ENCODE results near the gene SNX8.
A peak's percentile ranks its signal among the peaks of the same experiment; 100 is the strongest.
"Not testable (repeated sequence)": the region's sequence is repeated elsewhere in the genome, so short reads cannot be mapped to it uniquely, and the experiment has no call there.

SNX8 gene

GRCh38 chr7:2314209-2314955 is at the start of gene SNX8:
TSS of gene SNX8 (minus strand) at chr7:2314441. CDS start at chr7:2314421, 20 bp downstream.
- peak; percentile 96 to 97 for DNase-seq (ENCODE audit: low read depth in 2 of 2, low spot score in 1 of 2)

GRCh38 chr7:2362385-2363088 is 48.3 kb upstream of the SNX8 start:
- DNase-seq (ENCODE audit: low read depth in 2 of 2, low spot score in 1 of 2): no peak

GRCh38 chr7:2360796-2361195 is 46.6 kb upstream of the SNX8 start:
- no peak for DNase-seq (ENCODE audit: low read depth in 2 of 2, low spot score in 1 of 2)

GRCh38 chr7:2359610-2360009 is 45.4 kb upstream of the SNX8 start:
- DNase-seq (ENCODE audit: low read depth in 2 of 2, low spot score in 1 of 2): no peak

GRCh38 chr7:2358968-2359527 is 44.8 kb upstream of the SNX8 start:
- no peak for DNase-seq (ENCODE audit: low read depth in 2 of 2, low spot score in 1 of 2)

- no peak for DNase-seq (ENCODE audit: low read depth in 2 of 2, low spot score in 1 of 2)
These were observed 43.3 kb upstream of the SNX8 start for GRCh38 chr7:2357571-2357970.

- DNase-seq (ENCODE audit: low read depth in 2 of 2, low spot score in 1 of 2): no peak
These were observed 42.9 kb upstream of the SNX8 start for GRCh38 chr7:2357165-2357564.

- no peak for DNase-seq (ENCODE audit: low read depth in 2 of 2, low spot score in 1 of 2)
These were observed 41.4 kb upstream of the SNX8 start for GRCh38 chr7:2355705-2356008.

- DNase-seq (ENCODE audit: low read depth in 2 of 2, low spot score in 1 of 2): no peak
These were observed 40.9 kb upstream of the SNX8 start for GRCh38 chr7:2354939-2355704.

GRCh38 chr7:2354186-2354938 is 40.1 kb upstream of the SNX8 start, which contains the start of gene EIF3B:
TSS of gene EIF3B (plus strand) at chr7:2354827. CDS start at chr7:2354922, 95 bp downstream.
- DNase-seq (ENCODE audit: low read depth in 2 of 2, low spot score in 1 of 2): peak; percentile 78 to 80

GRCh38 chr7:2353936-2354185 is 39.6 kb upstream of the SNX8 start:
- DNase-seq (ENCODE audit: low read depth in 2 of 2, low spot score in 1 of 2): peak; percentile 74 to 79

- no peak for DNase-seq (ENCODE audit: low read depth in 2 of 2, low spot score in 1 of 2)
These were observed 39.1 kb upstream of the SNX8 start for GRCh38 chr7:2353113-2353935.

GRCh38 chr7:2350861-2351260 is 36.6 kb upstream of the SNX8 start:
- DNase-seq (ENCODE audit: low read depth in 2 of 2, low spot score in 1 of 2): no peak

GRCh38 chr7:2350055-2350454 is 35.8 kb upstream of the SNX8 start:
- DNase-seq (ENCODE audit: low read depth in 2 of 2, low spot score in 1 of 2): no peak

- DNase-seq (ENCODE audit: low read depth in 2 of 2, low spot score in 1 of 2): not testable (repeated sequence)
These were observed 33.3 kb upstream of the SNX8 start for GRCh38 chr7:2347351-2348063.

- no peak for DNase-seq (ENCODE audit: low read depth in 2 of 2, low spot score in 1 of 2)
These were observed 22.5 kb upstream of the SNX8 start for GRCh38 chr7:2336626-2337299.

- not testable (repeated sequence) for DNase-seq (ENCODE audit: low read depth in 2 of 2, low spot score in 1 of 2)
These were observed 18.5 kb upstream of the SNX8 start for GRCh38 chr7:2332606-2333231.

GRCh38 chr7:2331707-2332106 is 17.5 kb upstream of the SNX8 start:
- DNase-seq (ENCODE audit: low read depth in 2 of 2, low spot score in 1 of 2): no peak

GRCh38 chr7:2330493-2330892 is 16.3 kb upstream of the SNX8 start:
- DNase-seq (ENCODE audit: low read depth in 2 of 2, low spot score in 1 of 2): no peak

Data from stimulated activated CD8-positive, alpha-beta memory T cell treated with anti-CD3 and anti-CD28 coated beads, Interleukin-4, amount 100 ng/mL, for 1 hour (primary cell).